Large intestine (tissue), 3 donors: ENCODE data around the gene GPR17. TPM values are rescaled to one million over a fixed set of nuclear protein-coding genes. Genes with fewer than 3 reads are reported as not detected.

Source experiments
- DNase-seq, 2 donors: peaks; one replicate each; pipeline versions ENCODE4 v3.0.0 to v3.0.0-alpha.2; 2013
- H3K27ac ChIP-seq: one replicate; pipeline ENCODE4 v1.5.1; 2013; ENCODE audit warnings: low read length
- H3K27me3 ChIP-seq: 2 replicates; pipeline ENCODE4 v1.6.1; 2013; ENCODE audit warnings: low read length; ENCODE audit not compliant: control insufficient read depth, insufficient read depth
- H3K36me3 ChIP-seq: 2 replicates; pipeline ENCODE4 v1.6.1; 2013; ENCODE audit warnings: low read length; ENCODE audit not compliant: control insufficient read depth, insufficient read depth
- H3K4me1 ChIP-seq: one replicate; pipeline ENCODE4 v1.6.1; 2013; ENCODE audit warnings: low read length; ENCODE audit not compliant: control insufficient read depth, insufficient read depth
- H3K4me3 ChIP-seq: one replicate; pipeline ENCODE4 v1.5.1; 2013; ENCODE audit warnings: low read length
- H3K9me3 ChIP-seq: one replicate; pipeline ENCODE4 v1.6.1; 2013; ENCODE audit warnings: mild to moderate bottlenecking, low read depth, low read length, moderate library complexity; ENCODE audit not compliant: control insufficient read depth
- WGBS: methylation state at CpG from one replicate; pipeline ENCODE4 v1.1.5; 2013; ENCODE audit warnings: low lambda C conversion rate; ENCODE audit not compliant: insufficient coverage; 5-methylcytosine and 5-hydroxymethylcytosine counted together
- polyA plus RNA-seq: library from polyadenylated mRNA; unstranded; fragments of 120-200 nt; gene quantifications from one replicate; pipeline ENCODE4 v1.2.1, GENCODE V29; 2013

GPR17 gene
- polyA plus RNA-seq, 1 donor, result 1.5 TPM

DNA sequence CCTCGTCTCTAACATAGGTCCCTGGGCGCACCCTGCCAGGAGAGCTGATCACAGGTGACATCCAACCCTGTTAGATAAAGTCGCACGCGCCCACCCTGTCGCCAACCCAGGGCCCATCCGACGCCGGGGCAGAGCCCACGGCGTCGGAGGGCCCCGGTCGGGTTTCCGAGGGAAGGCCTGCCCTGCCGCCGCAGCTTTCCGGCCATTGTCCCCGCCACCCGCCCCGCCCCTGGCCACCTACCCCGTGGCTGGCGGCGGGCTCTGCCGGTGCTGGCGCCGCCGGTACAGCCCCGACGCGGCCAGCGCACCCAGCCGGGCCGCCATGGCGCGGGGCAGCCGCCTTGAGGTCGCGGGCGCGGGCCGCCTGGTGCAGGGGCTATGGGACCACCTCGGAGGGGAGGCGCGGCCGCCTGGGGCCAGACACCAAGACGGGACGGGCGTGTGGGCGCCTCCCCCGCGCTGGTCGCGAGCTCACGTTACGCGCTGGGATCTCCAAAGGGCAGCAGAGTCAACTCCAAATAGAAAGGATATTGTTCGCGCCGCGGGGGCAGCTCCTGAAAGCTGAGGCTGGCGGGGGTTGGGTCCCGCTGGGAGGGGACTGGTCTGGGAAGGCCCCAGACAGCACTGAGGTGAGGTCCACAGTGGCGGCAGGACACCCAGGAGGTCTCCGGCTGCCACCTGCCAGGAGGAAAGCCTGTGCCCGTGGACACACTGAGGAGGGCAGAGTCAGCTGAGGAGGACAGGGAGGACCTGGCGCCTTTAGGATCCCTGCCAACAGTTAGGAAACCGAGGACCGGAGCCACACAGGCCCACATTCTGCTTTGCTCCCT is 18.3 kb downstream of the GPR17 start:
- H3K36me3 ChIP-seq, result no peaks in the 10 kb centered on the region
- no peaks in the 10 kb centered on the region for H3K9me3 ChIP-seq
- H3K27me3 ChIP-seq, result peaks cover 43% of the 10 kb centered on the region
- no CpG with 5 or more reads among the region's 69 CpGs for WGBS
- peak overlapping the region; percentile 5 for H3K4me3 ChIP-seq
- H3K4me1 ChIP-seq, result no peaks in the 10 kb centered on the region
- DNase-seq, result no peak
- no peak overlapping the region for H3K27ac ChIP-seq

DNA sequence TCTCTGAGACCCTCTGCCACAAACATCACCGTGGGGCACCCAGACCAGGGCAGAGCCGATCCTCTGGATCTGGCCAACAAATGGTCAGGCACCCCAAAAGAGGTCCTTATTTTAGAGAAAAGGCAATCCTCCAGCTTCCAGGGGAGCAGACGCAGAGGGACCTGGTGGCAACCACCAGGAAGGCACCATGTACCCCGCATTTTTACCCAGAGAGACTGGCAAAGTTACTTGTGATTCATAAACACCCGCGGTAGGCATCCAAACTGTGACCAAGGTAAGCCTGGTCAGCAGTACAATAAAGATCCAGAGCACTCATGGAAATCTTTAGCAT is 18.9 kb downstream of the GPR17 start:
- peaks cover 43% of the 10 kb centered on the region for H3K27me3 ChIP-seq
- DNase-seq, result no peak
- WGBS, result no CpG with 5 or more reads among the region's 6 CpGs

DNA sequence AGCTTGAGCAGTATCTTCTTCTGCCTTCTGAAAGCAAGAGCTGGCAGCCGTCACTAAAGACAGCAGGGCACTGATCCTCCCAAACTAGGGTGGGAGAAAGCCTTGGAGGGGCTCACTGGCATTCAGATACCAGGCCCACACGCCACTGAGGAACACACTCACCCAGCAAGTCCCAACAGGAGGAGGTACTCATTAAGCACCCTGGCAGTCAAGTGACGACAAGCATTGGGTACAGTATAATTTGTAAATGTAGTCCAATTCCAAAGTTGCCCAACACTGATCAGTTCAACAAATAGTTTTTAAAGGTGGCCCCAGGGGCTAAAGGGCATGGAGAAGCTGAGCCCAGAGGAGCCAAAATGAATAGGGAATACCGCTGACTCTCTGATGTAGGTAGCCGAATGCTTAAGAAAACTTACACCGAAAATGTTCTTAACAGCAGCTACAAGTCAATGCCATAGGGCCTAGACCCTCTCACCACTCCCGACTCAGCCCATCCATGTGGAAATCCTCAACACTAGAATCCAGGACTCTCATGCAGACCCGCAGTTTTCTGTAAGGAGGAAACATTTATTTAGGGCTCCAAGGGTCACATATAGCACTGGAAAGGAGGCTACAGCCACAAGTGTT is 19.4 kb downstream of the GPR17 start:
- H3K27me3 ChIP-seq, result peaks cover 45% of the 10 kb centered on the region
- no peak overlapping the region for H3K4me3 ChIP-seq
- no CpG with 5 or more reads among the region's 8 CpGs for WGBS
- H3K27ac ChIP-seq, result no peak overlapping the region
- no peaks in the 10 kb centered on the region for H3K36me3 ChIP-seq
- DNase-seq, result no peak
- no peaks in the 10 kb centered on the region for H3K9me3 ChIP-seq
- H3K4me1 ChIP-seq, result no peaks in the 10 kb centered on the region

More for the DNA sequence above, 18.9 kb downstream of the GPR17 start:
- H3K27ac ChIP-seq, result no peak overlapping the region
- H3K36me3 ChIP-seq, result no peaks in the 10 kb centered on the region
- H3K9me3 ChIP-seq, result no peaks in the 10 kb centered on the region
- no peak overlapping the region for H3K4me3 ChIP-seq
- no peaks in the 10 kb centered on the region for H3K4me1 ChIP-seq

GRCh38 chr2:127669056-127669455 is 23.1 kb downstream of the GPR17 start:
- peaks cover 57% of the 10 kb centered on the region for H3K27me3 ChIP-seq
- H3K9me3 ChIP-seq, result no peaks in the 10 kb centered on the region
- DNase-seq, result no peak
- H3K27ac ChIP-seq, result no peak overlapping the region
- no peaks in the 10 kb centered on the region for H3K4me1 ChIP-seq
- H3K4me3 ChIP-seq, result no peak overlapping the region
- 97% methylated on average over 5 of the region's 7 CpGs for WGBS
- H3K36me3 ChIP-seq, result no peaks in the 10 kb centered on the region

- no peaks in the 10 kb centered on the region for H3K36me3 ChIP-seq
- 95% methylated on average over 4 of the region's 10 CpGs for WGBS
- H3K27ac ChIP-seq, result no peak overlapping the region
- H3K4me3 ChIP-seq, result no peak overlapping the region
- no peak for DNase-seq
- H3K4me1 ChIP-seq, result no peaks in the 10 kb centered on the region
- H3K9me3 ChIP-seq, result no peaks in the 10 kb centered on the region
- H3K27me3 ChIP-seq, result peaks cover 53% of the 10 kb centered on the region
These were observed 24.4 kb downstream of the GPR17 start for GRCh38 chr2:127670055-127670956.

- Histone ChIP-seq H3K27me3 (peaks cover 53% of the 10 kb centered on the region), H3K36me3 (no peaks in the 10 kb centered on the region), H3K4me1 (no peaks in the 10 kb centered on the region), H3K9me3 (no peaks in the 10 kb centered on the region), H3K27ac (no peak overlapping the region), H3K4me3 (no peak overlapping the region)
- no CpG with 5 or more reads among the region's 5 CpGs for WGBS
- DNase-seq, result no peak
These were observed 25.0 kb downstream of the GPR17 start for GRCh38 chr2:127670957-127671290.

DNA sequence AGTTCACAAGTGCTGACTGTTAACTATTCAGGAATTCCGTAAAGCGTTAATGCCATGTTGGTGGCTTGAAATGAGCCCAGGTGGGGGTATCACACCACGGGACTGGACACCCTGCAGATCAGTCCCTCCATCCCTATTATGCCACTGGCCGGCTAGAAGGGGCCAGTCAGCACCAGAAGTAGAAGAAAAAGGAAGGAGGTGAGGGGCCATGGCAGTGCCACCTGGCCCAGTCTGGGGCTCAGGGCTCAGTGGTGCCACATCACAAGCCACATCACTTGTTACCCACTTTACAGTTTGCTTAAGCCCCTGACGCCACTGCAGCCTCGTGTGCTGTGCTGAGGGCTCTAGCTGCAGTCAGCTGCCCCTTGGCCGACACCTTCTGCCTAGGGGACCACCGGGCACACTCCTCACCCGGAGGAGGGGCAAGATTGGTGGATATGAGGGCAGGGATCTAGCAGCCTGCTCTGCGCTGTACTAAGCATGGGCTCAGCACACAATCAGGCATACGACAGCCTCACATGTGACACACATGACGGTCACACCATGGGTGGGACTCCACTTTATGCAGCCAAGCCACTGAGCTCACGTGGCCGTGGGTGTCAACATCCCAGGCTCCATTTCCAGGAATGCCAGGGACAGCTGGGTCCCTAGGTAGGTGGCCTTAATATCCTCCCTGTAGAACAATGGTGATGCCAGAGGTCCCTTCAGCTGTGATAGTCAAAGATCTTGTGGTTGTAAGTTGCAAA is 25.8 kb downstream of the GPR17 start:
- no peaks in the 10 kb centered on the region for H3K4me1 ChIP-seq
- no peaks in the 10 kb centered on the region for H3K9me3 ChIP-seq
- no peak overlapping the region for H3K4me3 ChIP-seq
- peaks cover 56% of the 10 kb centered on the region for H3K27me3 ChIP-seq
- no peak overlapping the region for H3K27ac ChIP-seq
- WGBS, result no CpG with 5 or more reads among the region's 14 CpGs
- no peaks in the 10 kb centered on the region for H3K36me3 ChIP-seq
- DNase-seq, result no peak

GRCh38 chr2:127672341-127673224 is 26.6 kb downstream of the GPR17 start:
- Histone ChIP-seq H3K4me3 (no peak overlapping the region), H3K9me3 (no peaks in the 10 kb centered on the region), H3K27ac (no peak overlapping the region), H3K4me1 (no peaks in the 10 kb centered on the region), H3K36me3 (no peaks in the 10 kb centered on the region), H3K27me3 (peaks cover 61% of the 10 kb centered on the region)
- no CpG with 5 or more reads among the region's 20 CpGs for WGBS
- no peak for DNase-seq

DNA sequence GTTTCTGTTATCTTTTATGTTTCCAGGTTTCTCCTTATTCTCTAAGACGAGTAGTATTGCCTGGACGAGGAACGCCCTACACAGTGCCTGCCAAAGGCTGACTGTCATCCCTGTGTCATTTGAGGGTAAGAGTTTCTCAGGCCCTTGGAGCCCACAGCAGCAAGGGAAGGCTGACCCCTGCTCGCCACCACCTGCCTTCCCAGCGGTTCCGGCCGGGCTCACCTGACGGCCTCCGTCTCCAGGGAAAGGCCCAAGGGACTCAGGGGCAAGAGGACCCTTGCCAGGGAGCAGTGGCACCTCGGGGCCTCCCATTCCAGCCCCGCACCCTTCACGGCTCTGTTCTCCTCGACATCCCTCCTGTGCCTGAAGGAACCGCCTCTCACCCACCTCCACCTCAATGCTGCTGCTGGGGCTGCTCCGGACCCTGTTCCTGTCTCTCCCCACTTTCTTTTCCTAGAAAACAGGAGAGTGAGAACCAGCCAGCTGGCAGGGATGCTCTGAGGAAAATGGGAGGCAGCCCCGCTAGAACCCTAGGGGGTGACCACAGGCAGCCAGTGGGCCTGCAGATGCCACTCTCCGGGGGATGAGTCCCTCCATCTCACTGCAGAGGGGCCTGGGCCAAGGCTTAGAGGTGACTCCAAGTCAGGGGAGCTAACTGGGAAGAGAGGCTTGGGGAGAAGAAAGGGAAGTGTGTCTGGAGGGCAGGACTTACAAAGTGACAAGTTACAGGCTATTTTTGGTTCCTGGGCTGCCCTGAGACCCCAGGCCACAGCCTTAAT is 27.5 kb downstream of the GPR17 start:
- H3K4me1 ChIP-seq, result no peaks in the 10 kb centered on the region

More for the DNA sequence above, 27.5 kb downstream of the GPR17 start:
- Histone ChIP-seq H3K9me3 (no peaks in the 10 kb centered on the region), H3K27me3 (peaks cover 69% of the 10 kb centered on the region), H3K4me3 (peak overlapping the region; percentile 36), H3K27ac (no peak overlapping the region), H3K36me3 (no peaks in the 10 kb centered on the region)
- 33% methylated on average over 3 of the region's 17 CpGs for WGBS
- no peak for DNase-seq
